Occipital lobe (tissue), 2 donors: Measurements from ENCODE around the gene FAM228A. TPM values are rescaled to one million over a fixed set of nuclear protein-coding genes. Genes with fewer than 3 reads are reported as not detected.
"Not testable (repeated sequence)": the region's sequence is repeated elsewhere in the genome, so short reads cannot be mapped to it uniquely, and the experiment has no call there.

Experiments
- DNase-seq: peaks from one replicate; lab custom pipeline; 2025; lab: John Stamatoyannopoulos, UW
- total RNA-seq: library from RNA; depleted of rRNA; stranded (reverse); fragments of >200 nt; gene quantifications from one replicate; pipeline ENCODE4 v1.2.3, GENCODE V29; 2014

The FAM228A gene
- total RNA-seq, 1 donor from 2014 or later = 3.9 TPM

DNA sequence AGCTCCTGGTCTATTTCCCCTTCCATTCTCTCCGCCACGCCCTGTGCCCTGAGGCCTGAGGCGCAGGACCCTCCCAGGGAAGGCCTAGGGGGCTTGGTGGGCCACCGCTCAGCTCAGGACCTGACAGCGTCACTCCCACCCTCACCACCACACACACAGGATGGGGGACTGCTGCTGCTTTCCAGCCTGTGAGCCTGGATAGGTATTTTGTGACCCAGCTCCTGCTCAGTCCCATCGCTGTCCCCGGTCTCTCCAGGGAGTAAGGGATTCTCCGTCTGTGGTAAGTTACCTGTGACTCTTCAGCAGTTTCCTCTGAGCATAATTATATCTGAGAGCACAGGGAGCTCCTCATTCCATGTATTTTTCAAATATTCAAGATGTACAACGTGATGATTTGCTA lies 16.3 kb downstream of the FAM228A start:
- no peak for DNase-seq

DNA sequence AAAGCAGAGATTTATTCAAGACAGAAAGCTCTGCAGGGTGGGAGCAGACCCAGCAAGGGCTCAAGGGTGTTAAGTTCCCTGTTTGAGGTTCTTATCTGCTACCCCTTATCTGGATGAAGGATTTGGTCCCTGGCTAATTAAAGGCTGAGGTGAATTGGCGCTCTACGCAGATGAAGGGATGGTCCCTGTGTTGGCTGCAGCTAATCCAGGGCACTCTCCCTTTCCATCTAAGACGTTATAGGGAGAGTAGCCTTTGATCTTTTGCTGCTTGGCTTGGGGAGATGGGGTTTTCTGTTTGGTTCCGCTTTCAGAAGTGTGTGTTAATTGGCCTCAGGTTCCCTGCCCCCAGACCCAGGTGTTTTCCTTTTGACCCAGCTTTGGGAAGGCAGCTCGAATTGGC lies 17.0 kb downstream of the FAM228A start:
- DNase-seq = no peak

DNA sequence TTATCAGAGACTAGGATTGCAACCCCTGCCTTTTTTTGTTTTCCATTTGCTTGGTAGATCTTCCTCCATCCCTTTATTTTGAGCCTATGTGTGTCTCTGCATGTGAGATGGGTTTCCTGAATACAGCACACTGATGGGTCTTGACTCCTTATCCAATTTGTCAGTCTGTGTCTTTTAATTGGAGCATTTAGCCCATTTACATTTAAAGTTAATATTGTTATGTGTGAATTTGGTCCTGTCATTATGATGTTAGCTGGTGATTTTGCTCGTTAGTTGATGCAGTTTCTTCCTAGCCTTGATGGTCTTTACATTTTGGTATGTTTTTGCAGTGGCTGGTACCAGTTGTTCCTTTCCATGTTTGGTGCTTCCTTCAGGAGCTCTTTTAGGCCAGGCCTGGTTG lies 22.4 kb downstream of the FAM228A start:
- DNase-seq = not testable (repeated sequence)

DNA sequence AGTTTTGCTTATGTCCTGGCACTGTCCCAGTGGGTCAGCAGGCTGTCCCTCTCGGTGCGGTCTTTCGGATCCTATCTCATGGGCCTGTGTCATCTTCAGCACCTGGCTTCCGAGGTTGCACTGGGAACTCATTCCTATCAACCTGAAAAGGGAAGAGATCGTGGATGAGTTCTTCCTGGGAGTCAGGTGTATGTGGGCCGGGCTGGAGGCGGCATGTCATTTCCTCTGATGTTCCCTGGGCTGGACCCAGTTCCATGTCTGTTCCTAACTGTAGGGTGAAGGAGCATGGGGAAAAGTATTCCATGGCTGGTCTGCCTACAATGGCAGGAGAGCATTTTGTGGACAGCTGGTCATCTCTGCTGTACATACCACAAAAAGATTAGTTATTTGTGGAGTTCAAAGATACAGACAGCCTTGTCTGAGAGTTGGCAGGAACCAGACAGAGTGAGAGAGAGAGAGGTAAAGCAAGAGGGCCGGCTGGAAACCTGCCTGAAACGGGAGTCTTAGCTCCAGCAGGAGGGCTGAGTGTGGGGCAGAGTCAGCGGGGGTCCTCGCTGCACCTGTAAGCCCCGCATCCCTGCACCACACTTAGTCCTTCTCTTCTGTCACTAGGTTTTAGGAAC lies 25.2 kb downstream of the FAM228A start:
- DNase-seq = no peak

DNA sequence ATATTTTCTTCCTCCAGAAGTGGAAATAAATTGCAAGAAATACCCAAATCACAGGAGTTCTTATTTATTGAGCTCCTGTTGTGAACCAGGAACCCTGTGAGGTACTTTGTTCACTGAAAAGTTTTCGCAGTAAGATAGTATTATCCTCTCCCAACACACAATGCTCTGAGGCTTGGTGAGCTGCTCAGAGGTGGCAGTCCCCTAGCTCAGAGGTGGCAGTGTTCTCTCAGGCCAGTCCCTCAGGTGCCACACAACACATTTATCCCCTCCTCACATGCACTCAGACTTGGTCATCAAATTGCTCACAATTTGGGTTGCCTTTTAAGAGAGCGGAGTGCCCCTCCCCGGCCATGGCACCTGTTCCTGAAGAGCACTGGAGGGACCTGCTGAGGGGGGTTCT lies 25.9 kb downstream of the FAM228A start:
- no peak for DNase-seq

DNA sequence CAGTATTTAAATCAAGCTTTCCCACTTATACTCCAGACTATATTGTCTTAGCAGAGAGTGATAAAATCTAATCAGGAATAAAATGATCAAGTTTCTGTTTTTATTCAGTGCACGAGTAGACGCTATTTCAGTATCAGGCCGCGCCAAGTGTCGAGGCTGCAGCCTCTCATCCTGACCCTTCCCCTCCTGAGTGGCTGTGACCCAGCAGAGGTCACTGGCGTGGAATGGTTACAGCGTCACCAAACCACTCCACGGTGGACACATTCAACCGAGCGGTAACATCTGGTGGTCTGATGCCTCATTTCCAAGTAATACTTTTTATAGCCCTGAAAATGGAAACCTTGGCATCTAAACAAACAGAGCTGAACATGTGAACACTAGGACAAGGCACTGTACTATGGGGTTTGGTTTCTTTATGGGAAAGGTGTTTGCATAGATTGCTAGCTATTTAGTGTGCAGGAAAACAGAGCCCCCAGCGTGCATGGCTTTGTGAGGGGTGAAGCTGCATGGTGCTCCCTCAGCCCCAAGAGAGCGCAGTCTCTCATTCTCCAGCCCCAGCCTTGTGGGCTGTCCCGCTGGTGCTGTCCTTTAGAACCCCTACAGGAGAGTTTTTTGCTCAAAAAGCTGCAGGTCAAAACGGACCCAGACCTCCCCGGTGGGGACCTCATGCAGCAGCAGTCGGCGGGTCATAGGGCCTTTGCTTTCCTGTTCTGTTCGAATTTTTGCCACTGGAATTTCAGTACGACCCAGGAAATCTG lies 28.4 kb downstream of the FAM228A start:
- no peak for DNase-seq

DNA sequence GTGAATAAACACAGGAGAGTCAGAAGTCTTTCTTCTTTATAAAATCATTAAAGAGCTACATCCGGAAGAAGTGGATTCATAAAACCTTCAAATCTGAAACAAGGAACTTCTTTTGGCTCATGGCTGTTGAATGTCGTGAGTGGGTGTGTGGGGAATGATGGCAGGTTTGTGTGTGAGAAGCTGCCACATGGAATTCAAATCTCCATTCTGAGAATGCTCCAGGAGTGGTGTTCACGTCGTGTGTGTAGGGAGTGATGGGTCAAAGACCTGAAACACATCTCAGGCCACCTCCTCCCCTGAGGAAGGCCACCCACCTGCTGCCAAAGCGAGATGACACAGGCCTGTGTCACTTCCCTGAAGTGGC lies 28.9 kb downstream of the FAM228A start:
- no peak for DNase-seq

DNA sequence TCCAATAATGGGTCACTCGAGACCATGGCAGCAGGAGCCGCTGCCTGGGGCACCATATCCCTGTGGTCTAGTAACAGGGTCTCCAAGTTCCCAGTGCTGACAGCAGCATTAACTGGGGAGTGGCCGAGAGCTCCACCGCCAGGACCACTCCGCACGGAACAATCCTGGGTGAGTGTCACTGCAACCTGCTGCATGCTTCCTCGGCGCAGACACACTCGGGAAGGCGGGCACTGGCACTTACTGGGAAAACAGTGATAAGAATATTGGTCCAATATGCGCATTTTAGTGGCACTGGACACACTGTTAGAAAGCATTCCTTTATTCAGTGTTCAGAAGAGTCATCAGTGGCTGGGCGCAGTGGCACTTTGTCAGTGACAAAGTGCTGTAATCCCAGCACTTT lies 29.7 kb downstream of the FAM228A start:
- no peak for DNase-seq

DNA sequence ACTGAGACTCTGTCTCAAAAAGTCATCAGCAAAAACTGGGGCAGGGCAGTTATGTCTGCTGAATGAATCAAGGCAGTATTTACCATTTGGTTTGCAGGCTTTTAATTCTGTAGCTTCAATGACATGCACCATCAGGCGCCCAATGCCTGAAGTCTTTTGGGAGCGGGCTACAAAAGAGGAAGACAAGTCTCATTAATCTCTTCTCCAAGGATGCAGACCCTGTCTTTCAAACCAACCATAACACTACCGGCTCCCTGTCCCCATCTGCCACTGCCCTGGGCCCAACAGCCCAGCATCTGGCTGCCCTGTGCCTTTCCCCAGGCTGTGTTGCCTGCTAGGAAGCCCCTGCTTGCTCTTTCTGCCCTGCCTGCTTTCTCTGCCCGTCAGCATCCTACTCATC lies 30.3 kb downstream of the FAM228A start:
- no peak for DNase-seq

DNA sequence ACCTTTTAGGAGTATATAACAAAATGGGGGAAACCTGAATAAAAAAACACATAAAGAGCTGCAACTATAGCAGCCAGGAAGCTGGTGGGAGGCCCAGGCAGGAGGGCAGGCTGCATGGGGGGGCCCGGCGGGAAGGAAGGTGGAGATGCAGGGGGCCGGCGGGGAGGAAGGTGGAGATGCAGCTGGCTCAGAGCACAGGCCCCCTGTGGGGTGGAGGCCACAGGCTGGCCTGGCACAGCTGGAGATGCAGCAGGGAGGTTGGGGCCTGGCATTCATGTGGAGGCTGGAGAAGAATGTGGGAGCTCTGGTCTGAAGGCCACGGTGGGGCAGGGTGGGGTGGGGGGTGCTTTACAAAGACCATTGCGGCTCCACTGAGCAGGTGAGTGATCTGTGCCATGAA lies 31.4 kb downstream of the FAM228A start:
- no peak for DNase-seq

DNA sequence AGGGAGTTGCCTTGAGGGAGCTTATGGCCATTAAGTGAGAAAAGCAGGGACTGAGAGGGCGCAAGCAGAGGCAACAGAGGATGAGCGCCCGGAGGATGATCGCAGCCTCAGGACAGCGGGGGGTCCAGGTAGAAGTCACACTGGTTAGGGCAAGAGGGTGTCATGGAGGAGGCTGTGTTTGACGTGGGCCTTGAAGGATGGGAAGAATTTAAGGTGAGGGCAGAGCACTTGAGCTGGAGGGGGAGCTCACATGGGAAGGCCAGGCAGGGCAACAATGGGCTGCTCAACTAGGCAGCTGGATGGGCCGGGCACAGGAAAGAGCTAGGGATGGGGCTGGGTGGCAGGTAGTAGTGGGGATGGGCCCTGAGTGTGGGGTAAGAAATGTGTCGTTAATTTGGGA lies 31.9 kb downstream of the FAM228A start:
- no peak for DNase-seq

DNA sequence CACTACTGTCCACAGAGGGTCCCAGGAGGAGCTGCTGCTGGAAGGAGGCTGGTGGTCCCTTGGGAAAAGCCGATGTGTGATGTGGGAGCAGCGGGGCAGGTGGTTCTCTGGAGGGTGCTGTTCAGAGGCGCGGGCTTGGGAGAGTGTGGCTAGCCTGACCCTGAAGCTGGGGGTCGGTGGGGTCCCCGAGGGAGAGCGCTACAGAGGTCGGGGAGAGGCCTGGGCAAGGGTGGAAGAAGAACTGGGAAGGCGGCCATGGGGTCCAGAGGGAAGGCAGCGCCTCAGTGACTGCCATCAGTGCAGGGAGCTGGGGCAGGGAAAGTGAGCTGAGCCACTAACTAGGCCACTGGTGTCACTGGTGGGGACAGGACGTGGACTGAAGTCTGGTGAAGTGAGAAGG lies 32.5 kb downstream of the FAM228A start:
- no peak for DNase-seq

DNA sequence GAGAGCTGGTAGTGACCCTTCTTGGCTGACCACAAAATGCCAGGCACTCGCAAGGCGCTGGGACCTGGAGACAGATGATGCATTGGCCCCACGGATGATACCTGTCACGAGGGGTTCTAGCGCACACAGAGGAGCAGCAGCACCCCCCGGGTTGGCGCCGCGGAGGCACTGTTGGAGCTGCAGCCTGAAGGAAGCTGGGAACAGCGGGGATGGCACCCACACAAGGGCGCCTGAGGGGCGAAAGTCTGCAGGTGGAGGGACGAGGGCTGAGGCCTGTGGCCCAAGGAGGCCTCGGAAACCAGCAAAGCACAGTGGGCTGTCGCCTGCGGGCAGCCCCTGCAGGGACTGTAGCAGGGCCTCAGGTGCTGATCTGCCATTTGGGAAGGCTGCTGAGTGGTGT lies 33.6 kb downstream of the FAM228A start:
- DNase-seq = no peak

DNA sequence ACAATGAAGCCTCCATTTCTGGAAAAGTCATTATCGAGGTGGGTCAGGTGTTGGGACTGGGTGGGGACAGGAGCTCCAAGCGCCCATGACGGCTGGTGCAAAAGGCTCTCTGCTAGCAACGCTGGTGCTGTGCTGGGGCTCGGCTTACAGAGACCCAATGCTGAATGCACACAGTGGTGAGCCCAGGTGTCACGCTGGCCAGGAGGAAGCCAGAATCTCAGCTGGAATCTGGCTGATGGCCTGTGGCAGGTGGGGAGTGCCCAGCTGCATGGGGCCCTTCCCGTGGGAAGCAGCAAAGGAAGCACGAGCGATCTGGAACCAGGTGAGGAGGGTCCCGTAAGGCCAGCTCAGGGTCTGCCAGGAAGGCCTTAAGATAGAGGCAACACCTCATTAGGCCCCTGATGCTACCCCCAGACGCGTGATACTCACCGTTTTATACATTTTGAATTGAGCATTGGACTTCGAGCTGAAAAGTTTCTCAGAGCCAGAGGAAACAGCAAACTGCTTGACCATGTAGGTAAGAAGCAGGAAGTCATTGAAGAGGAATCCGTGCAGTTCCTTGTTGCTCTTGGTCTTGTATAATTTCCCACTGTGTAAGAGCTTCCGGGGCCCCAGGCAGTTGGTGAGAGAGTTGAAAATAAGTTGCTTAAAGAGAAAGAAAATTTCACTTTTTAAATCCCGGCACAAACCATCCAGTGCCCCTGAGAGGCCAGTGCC lies 34.7 kb downstream of the FAM228A start:
- DNase-seq = no peak

DNA sequence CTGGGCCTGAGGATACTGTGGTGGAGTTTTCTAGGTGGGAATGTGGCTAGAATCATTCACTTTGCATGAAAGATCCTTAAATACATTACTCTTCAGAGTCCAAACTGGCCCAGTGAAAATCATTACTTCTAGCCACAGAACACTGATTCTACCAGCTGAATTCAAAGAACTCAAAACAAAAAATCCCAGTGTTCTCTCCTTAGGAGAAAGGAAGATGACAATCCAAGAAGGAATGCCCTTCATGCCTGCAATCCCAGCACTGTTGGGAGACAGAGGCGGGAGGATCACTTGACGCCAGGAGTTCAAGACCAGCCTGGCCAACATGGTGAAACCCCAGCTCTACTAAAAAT lies 35.2 kb downstream of the FAM228A start:
- DNase-seq = no peak

DNA sequence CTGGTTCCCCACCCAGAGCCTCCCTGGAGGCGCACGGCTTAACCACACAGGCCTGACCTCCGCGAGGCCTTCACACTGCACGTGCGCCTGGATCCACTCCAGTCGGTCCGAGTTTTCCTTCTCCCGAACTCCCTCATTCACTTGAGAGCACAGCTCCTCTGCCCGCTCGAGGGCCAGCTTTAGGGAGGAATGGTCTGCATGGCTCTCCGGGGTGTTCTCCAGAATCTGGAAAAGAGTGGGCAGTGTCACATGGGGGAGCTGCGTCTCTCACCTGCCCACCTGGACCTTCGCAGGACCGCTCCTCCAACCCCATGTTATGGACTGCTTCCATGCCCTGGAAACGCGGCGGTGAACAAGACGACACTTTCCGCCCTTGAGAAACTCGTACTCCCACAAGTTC lies 35.9 kb downstream of the FAM228A start:
- DNase-seq = no peak

DNA sequence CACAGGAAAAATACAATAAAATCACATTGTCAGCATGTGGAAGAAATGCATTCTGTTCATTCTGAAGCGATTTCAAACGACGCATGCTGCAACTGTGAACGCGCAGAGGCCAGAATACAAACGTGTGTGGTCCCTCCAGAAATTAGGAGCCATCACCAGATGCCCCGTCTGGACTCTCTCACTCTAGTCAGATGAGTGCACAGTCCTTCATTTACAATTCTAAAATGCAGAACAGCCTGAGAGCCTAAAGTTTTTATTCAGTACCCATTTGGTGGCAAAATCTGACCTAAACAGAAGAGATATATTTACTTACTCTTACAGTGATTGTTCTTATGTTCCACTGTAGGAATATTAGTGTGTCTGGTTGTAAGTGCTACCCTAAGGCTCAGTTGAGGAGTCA lies 36.6 kb downstream of the FAM228A start:
- no peak for DNase-seq

DNA sequence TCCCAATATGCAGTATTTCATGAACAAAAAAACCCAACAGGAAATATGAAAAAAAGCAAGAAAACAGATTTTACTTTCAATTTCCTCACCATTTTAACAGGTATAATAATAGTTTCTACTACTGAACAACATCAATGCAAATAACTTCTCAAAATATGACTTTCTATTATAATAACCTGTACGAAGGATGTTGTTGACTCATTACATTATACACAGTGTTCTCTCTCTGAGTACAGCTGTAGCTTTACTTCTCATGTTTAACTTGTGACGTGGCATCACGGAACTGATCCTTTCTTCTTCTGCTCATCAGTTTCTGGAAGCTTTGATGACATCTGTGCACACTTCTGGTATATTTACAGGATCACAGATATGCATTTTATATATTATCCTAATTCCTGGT lies 40.0 kb downstream of the FAM228A start:
- DNase-seq = no peak

DNA sequence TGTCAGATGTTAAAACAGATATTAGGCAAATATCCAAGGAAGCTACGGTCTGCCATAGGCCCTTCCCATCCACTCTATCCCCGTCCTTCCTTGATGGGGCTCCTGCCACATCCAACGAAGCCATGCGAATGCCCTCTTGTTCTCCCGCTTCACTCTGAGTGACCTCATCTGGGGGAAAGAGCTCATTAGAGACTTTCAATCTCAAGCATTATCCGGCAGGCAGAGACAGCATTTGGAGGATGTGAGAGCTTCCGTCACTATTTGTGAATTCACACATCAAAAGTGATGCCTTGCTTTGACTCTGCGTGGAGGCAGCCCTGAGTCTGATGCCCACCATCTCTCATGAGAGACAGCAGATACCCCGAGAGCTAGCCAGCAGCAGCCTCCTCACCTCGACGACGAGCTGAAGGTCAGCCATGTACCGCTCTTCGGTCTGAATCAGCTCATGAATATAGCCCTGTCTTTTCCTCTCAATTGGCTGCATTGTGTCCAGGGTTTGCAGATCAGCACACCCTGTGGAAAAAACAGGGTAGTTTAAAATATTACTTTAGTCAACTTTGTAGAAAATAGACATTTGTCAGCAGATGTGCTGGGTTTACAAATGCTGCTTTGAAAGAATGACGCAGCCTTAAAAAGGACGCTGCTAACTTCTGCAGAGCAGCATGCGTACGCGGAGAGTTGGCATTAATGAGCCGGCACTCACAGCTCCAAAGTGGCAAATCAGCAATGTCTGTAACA lies 45.9 kb downstream of the FAM228A start:
- DNase-seq = peak; percentile 47

DNA sequence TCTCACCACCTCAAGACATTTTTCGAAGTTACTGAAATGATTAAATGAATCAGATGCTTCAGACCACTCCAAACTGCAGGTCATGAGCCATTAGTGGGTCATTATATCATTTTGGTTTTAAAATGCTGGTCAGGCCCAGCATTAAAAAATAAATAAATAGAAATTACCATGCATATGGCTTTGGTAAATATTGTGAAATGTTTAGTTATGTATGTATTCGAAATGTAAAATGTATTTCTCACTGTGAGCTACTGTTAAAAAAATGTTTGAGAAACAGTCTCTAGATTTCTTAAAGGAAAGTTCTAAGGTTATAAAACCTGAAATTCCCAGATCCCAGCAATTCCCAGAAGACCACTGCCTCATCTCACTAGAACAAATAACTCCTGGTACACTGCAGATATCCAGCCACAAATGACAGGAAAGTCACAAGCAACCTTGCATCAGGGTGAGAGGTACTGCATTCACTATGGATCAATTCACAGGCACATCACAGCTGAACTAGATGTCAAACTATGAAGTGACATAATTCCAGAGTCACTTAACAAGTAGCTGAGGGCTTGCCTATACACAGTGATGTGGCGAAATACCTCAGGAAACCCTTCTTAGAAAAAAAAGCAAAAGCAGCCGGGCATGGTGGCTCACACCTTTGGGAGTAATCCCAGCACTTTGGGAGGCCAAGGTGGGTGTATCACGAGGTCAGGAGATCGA lies 46.6 kb downstream of the FAM228A start:
- DNase-seq = no peak

DNA sequence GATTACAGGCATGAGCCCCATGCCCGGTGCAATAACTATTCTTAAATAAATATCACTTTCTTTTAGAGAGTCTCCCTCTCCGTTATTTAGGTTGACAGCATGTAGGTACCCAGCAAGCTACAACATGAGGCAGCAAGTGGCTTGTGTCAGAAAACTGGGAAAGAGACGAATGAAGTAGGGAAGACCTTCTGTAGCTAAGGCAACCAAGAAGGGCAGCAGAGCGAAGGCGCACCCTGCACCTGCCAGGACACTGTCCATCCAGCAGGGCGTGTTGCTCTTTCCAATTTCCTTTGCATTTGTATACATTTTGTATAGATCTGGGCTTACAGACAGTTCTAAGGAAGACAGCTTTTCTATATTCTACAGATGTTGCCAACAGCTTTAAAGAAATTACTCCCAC lies 48.1 kb downstream of the FAM228A start:
- no peak for DNase-seq
